Sciatic nerve (tissue), 2 donors: ENCODE results near the gene GNB2. TPM values are rescaled to one million over a fixed set of nuclear protein-coding genes. Genes with fewer than 3 reads are reported as not detected.
"Not testable (repeated sequence)": the region's sequence is repeated elsewhere in the genome, so short reads cannot be mapped to it uniquely, and the experiment has no call there.

Source experiments
- ATAC-seq: fragments of 200-7000 bp; cut with Tn5 transposase; one replicate; pipeline ENCODE4 v1.9.1; 2020; ENCODE audit warnings: mild to moderate bottlenecking, moderate library complexity
- DNase-seq: peaks from one replicate; pipeline ENCODE4 v3.0.0-alpha.2; 2020; ENCODE audit warnings: low spot score
- intact Hi-C: fragments of 100-400 bp; cut with DNase I; formaldehyde crosslinking; loops from one replicate; pipeline ENCODE4 v1.14.2; 2022
- total RNA-seq: library from RNA; stranded (reverse); fragmentation: NEBNext Ultra II Directional; extraction: Animal tissue kit (Norgen Biotek cat#: 25700); gene quantifications from one replicate; pipeline ENCODE4 v1.2.1, GENCODE V29; 2021
- donor health status: DM: no; HTN: no; CAD: no.
- donor health status: DM: no; HTN: no; CAD: no.

GNB2 gene
- total RNA-seq, 1 donor from 2014 or later: 179 TPM

DNA sequence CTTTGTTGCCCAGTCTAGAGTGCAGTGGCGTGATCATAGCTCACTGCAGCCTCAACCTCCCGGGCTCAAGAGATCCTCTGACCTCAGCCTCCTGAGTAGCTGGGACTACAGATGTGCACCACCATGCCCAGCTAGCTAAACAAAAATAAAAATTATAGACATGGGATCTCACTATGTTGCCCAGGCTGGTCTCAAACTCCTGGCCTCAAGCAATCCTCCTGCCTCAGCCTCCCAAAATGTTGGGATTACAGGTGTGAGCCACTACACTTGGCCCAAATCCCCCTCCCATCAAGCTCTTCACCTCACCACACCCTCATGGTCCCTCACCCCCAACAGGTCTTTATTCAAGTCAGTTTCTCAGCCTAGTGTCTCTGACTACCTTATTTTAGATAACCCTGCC, 43.5 kb downstream of the GNB2 start:
- ATAC-seq, intact Hi-C loops, DNase-seq: not testable (repeated sequence)

DNA sequence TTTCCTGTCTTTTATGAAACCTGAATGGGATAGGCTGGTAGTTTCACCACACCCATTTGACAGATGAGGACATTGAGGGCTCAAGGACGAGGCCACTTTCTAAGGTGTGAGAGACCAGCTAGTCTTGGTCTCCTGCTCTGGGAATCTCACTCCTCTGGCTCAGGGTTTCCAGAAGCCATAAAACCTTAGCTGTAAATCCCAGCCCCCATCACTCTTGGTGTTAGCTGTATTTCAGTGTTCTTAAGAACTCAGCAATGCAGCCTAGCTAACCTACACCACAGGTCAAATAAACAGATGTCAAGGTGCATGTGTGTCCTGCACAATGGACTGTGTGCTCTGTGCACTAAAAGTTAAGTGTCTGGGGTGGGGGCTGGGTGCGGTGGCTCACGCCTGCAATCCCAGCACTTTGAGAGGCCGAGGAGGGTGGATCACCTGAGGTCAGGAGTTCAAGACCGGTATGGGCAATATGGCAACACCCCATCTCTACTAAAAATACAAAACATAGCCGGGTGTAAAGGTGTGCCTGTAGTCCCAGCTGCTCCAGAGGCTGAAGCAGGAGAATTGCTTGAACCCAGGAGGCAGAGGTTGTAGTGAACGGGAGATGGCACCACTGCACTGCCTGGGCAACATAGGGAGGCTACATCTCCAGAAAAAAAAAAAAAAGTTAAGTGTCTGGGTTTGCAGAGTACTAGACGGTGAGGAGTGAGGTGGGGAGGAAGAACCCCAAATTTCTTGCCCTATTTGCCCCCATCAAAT, 46.2 kb downstream of the GNB2 start:
- ATAC-seq: no peak
- DNase-seq: no peak
- intact Hi-C loops: no loop called here

- intact Hi-C loops: no loop called here
- no peak for DNase-seq
- ATAC-seq: no peak
These were observed 46.7 kb downstream of the GNB2 start, which contains the start of gene EPO for GRCh38 chr7:100720279-100720670. EPO (plus strand) TSS chr7:100720468; CDS start chr7:100720981, 513 bp downstream.

DNA sequence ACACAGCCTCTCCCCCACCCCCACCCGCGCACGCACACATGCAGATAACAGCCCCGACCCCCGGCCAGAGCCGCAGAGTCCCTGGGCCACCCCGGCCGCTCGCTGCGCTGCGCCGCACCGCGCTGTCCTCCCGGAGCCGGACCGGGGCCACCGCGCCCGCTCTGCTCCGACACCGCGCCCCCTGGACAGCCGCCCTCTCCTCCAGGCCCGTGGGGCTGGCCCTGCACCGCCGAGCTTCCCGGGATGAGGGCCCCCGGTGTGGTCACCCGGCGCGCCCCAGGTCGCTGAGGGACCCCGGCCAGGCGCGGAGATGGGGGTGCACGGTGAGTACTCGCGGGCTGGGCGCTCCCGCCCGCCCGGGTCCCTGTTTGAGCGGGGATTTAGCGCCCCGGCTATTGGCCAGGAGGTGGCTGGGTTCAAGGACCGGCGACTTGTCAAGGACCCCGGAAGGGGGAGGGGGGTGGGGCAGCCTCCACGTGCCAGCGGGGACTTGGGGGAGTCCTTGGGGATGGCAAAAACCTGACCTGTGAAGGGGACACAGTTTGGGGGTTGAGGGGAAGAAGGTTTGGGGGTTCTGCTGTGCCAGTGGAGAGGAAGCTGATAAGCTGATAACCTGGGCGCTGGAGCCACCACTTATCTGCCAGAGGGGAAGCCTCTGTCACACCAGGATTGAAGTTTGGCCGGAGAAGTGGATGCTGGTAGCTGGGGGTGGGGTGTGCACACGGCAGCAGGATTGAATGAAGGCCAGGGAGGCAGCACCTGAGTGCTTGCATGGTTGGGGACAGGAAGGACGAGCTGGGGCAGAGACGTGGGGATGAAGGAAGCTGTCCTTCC, 47.3 kb downstream of the GNB2 start:
- ATAC-seq: no peak
- no peak for DNase-seq
- intact Hi-C loops: no loop called here

- intact Hi-C loops: no loop called here
- no peak for DNase-seq
- no peak for ATAC-seq
These were observed 47.9 kb downstream of the GNB2 start for GRCh38 chr7:100721505-100721812.

- intact Hi-C loops: no loop called here
- no peak for ATAC-seq
These were observed 49.1 kb downstream of the GNB2 start for GRCh38 chr7:100722480-100723212.

GRCh38 chr7:100723732-100724275, 50.3 kb downstream of the GNB2 start:
- DNase-seq: no peak
- intact Hi-C loops: no loop called here
- no peak for ATAC-seq

More at GRCh38 chr7:100722480-100723212, 49.1 kb downstream of the GNB2 start:
- no peak for DNase-seq

DNA sequence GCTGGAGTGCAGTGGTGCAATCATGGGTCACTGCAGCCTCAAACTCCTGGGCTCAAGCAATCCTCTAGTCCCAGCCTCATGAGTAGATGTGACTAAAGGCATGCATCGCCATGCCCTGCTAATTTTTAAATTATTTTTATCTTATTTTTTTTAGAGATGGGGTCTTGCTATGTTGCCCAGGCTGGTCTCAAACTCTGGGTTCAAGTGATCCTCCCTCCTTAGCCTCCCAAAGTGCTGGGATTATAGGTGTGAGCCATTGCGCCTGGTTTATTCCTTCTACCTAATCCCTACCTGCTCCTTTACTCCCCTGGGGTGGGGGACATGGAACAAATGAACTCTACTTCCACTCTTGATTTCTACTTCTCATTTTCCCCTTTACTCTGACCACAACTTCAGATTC, 50.8 kb downstream of the GNB2 start:
- DNase-seq, intact Hi-C loops, ATAC-seq: not testable (repeated sequence)

GRCh38 chr7:100726996-100727761, 53.6 kb downstream of the GNB2 start:
- intact Hi-C loops: no loop called here
- DNase-seq: no peak
- peak; percentile 81 for ATAC-seq

DNA sequence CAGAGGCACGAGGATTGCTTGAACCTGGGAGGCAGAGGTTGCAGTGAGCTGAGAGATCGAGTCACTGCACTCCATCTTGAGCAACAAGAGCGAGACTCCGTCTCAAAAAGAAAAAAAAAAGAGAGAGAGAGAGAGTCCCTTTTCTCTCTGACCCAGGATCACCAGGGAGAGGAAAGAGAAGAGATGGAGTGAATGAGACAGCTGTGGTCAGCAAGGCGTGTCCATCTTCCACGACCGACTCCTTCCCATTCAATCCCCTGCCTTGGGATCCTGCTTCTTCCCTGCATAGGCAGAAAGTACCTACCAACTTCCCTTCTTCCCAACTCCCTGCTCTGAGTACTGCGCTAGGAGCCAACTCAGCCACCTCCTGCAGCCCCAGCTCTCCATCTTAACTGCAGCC, 54.7 kb downstream of the GNB2 start:
- ATAC-seq (no peak), DNase-seq (no peak)
- intact Hi-C loops: no loop called here

Other genes starting within 250 kb of the GNB2 start
- 8.0 TPM for gene ZCWPW1, start 245.0 kb upstream of the GNB2 start, total RNA-seq
- gene MEPCE, start 243.9 kb upstream of the GNB2 start, total RNA-seq: 37.0 TPM
- gene PPP1R35, start 237.2 kb upstream of the GNB2 start, total RNA-seq: 25.3 TPM
- gene SPACDR, start 209.5 kb upstream of the GNB2 start, total RNA-seq: 3.6 TPM
- 148 TPM for gene TSC22D4, start 194.5 kb upstream of the GNB2 start, total RNA-seq
- gene NYAP1, start 189.8 kb upstream of the GNB2 start, total RNA-seq: 9.1 TPM
- gene AGFG2, start 134.5 kb upstream of the GNB2 start, total RNA-seq: 30.6 TPM
- gene SAP25, start 99.8 kb upstream of the GNB2 start, total RNA-seq: 13.6 TPM
- gene LRCH4, start 87.6 kb upstream of the GNB2 start, total RNA-seq: 75.7 TPM
- gene FBXO24, start 87.4 kb upstream of the GNB2 start, total RNA-seq: 1.2 TPM
- 138 TPM for gene PCOLCE, start 71.4 kb upstream of the GNB2 start, total RNA-seq
- 23.0 TPM for gene MOSPD3, start 61.2 kb upstream of the GNB2 start, total RNA-seq
- 1.2 TPM for gene TFR2, start 32.2 kb upstream of the GNB2 start, total RNA-seq
- gene ACTL6B, start 17.3 kb upstream of the GNB2 start, total RNA-seq: not detected
- gene GIGYF1, start 20.5 kb downstream of the GNB2 start, total RNA-seq: 58.8 TPM
- gene POP7, start 32.4 kb downstream of the GNB2 start, total RNA-seq: 16.6 TPM
- not detected for gene EPO, start 46.7 kb downstream of the GNB2 start, total RNA-seq
- gene ZAN, start 59.9 kb downstream of the GNB2 start, total RNA-seq: not detected
- 49.5 TPM for gene EPHB4, start 153.8 kb downstream of the GNB2 start, total RNA-seq
- gene SLC12A9, start 179.0 kb downstream of the GNB2 start, total RNA-seq: 28.7 TPM
- 62.6 TPM for gene TRIP6, start 193.6 kb downstream of the GNB2 start, total RNA-seq
- 114 TPM for gene SRRT, start 201.4 kb downstream of the GNB2 start, total RNA-seq
- gene UFSP1, start 216.0 kb downstream of the GNB2 start, total RNA-seq: 2.9 TPM
- gene ACHE, start 222.1 kb downstream of the GNB2 start, total RNA-seq: 0.94 TPM